HG03095 (cell line): ENCODE measurements around the gene ROBO1.

ENCODE experiments used
- ATAC-seq: cut with Tn5 transposase; IDR thresholded peaks from one replicate; pipeline ENCODE4 v1.9.1; 2021; ENCODE audit warnings: moderate library complexity; ENCODE audit not compliant: unreplicated experiment

The ROBO1 gene

DNA sequence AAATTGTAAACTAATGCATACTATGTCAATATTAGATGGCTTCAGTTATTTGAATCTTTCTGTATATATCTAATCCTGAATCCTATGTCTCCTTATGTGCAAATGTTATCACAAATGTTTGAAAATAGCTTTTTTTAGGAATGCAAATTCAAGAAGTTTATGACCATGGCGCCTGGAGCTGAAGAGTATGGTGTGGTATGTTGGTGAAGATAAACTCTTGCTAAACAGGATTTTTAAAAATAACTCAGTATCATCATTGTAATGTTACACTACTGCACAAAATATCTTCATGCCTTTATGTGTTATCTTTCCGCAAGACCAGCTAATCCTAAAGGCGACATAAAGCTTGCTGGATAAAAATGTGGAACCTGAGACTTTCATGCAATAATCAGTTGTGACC, 382.6 kb downstream of the ROBO1 start:
- ATAC-seq: no peak

DNA sequence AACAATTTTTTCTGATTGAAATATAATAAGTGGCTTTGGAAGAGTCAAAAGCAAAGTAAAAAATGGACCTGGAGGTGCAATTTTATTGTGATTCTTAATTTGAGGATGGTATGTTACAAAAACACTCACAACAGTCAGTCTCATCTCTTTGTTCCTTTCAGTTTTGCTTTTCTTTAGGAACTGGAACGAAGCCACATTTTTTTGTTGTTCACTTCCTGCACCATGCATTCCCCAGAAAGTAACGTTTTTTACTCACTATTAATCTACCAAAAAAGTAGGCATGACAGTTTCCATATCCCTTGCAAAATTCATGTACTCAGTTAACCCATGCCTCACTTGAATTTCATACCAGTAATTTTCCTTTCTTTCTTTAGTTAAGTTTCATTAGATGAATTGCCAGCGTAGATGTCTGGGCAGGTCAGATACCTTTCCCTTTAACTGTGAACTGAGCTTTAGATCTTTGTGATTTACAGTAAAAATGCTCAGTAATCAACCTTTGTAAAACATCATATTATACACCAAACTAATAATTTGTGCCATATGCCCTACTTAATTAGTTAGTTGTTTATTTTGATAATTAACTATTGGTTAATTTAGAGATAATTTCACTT, 384.3 kb downstream of the ROBO1 start:
- no peak for ATAC-seq

DNA sequence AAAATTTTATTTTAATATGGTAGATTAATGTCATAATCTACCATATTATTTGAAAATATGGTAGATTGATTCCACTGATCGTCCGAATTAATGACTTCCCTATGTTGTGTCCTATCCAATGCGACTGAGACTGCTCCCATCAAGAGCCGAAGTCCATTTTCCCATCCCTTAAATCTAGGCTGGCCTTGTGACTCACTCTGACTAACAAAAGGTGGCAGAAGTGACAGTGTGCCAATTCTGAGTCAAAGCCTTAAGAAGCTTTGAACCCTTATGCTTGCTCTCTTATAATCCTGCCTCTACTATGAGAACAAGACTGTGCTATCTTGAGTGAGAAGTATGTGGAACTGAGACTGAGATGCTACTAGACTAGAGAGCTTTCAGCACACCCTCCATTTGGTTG, 387.2 kb downstream of the ROBO1 start:
- no peak for ATAC-seq

DNA sequence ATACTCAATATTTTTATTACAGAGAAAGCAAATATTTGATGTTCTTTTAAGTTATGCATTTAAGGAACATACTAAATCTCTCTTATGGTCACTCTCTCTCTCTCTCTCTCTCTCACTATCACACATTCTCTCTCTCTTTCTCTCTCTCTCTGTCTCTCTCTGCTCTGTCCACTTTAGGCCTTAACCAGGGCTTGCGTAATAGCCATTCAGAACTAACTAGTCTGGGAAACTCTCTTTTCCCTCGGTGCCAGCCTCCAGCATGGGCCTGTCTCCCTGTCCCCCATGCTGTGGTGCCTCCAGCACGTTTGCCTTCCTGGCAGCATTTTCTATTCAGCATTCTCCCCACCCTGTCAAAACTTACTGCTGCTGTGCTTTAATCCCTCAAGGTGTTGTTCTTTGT, 389.7 kb downstream of the ROBO1 start:
- ATAC-seq: no peak

- ATAC-seq: no peak
Measured at GRCh38 chr3:79369306-79369705, 398.5 kb downstream of the ROBO1 start.

GRCh38 chr3:79368403-79368802, 399.4 kb downstream of the ROBO1 start:
- no peak for ATAC-seq

GRCh38 chr3:79367803-79368202, 400.0 kb downstream of the ROBO1 start:
- no peak for ATAC-seq

DNA sequence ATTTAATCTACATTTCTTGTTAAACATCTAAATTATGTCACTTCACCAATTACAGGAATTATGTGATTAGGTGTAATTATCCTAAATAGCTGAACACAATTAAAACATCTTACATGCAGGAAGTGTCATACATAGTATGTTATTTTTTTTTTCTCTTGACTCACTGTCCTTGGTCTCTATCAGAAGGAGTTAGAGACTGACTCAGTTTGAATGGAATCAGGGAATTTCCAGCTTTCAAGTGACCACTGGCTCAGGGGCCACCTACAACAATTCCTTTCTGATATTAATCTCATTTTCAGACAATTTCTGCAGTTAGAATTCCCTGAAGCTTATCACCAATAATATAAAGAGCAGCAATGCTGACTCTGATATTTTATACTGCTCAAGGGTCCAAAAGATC, 400.7 kb downstream of the ROBO1 start:
- no peak for ATAC-seq

GRCh38 chr3:79366414-79366813, 401.4 kb downstream of the ROBO1 start:
- no peak for ATAC-seq

DNA sequence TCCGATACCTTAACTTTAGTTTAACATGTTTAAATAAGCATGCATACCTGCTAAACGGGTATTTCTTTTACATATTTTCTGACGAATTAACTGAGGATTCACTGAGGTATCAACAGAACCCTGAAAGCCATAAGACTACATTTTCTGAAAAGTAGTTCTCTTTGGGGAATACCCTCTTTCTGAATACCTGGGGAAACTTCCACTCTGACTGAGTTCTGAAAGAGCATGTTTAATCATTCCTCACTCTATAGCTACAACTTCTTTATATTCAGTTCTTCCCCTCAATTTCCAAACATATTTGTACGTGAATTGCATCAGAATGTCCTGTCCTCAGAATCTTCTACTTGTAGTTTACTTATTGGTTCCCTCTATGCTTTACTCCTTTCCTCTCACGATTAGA, 403.0 kb downstream of the ROBO1 start:
- no peak for ATAC-seq

DNA sequence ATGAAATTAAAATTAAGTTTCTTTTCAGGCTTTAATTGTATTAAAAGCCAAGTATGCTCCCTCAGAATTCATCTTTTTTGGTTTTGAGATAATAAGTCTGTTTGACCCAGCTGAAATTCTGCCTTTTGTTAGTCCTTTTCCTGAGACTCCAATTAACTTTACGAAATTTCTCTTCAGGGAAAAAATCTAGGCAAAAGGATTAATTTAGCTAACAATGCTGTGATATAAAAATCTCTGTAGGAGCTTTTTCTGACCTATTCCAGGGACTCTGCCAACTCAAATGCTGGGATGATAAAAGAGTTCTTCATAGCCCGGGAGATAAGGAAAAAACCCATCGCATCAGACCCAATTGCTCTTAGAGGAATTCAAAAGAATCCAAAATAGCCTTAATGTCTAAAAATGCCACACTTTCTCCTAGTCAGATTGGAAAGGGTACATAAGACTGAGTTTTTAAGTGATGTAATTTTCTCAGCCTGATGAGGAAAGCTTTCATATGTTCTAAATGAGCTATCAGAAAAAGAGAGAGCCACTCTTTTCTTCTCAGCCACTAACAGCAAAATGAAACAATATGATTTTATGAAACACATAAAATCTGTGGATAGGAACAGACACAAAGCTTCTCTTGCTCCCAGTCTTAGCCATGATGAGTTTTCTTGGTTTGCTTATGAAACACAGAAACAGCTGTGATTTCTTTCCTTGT, 405.1 kb downstream of the ROBO1 start:
- no peak for ATAC-seq

GRCh38 chr3:79361748-79362378, 405.9 kb downstream of the ROBO1 start:
- ATAC-seq: peak; percentile 67

GRCh38 chr3:79358327-79358726, 409.5 kb downstream of the ROBO1 start:
- ATAC-seq: no peak

DNA sequence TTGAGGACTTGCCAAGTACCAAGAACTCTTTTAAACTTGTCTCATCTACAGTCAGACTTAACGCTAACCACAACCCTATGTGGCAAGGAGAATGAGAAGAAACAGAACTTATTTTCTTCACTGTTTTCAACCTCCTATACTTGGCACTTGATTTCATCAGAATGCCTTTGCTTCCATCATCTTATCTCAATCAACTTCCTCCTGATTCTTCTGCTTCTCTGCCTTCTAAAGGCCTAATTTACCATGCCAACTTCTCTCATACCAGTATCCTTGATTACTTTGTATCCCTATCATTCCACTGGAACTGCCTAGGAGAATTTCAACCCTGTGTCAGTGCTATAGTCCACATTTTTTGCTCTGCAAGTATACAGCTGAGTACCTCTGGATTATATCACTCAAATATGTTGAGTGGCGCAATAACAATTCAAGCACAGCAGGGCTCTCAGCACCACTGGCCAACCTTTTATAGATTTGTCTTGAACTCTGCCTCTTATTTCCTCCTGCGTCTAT, 413.6 kb downstream of the ROBO1 start:
- no peak for ATAC-seq

GRCh38 chr3:79351699-79352098, 416.1 kb downstream of the ROBO1 start:
- no peak for ATAC-seq

GRCh38 chr3:79344876-79345871, 422.6 kb downstream of the ROBO1 start:
- ATAC-seq: no peak

DNA sequence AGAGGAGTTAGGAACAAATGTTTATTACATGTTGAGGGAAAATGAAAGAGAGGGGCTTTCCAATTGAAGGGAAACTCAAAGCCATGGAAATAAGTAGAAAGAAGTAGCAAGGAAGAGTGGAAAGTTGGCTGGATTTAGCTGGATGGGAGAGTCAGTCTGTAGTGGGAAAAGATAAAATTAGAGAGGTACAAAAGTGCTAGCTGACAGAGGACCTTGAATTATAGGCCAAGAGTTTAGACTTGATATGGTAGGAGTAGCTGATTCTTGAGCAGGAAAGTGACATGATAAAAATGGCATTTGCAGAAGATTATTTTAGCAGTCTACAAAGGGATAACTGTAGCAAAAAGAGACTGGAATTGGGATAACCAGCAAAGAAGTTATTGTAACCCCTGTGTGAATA, 425.8 kb downstream of the ROBO1 start:
- no peak for ATAC-seq

DNA sequence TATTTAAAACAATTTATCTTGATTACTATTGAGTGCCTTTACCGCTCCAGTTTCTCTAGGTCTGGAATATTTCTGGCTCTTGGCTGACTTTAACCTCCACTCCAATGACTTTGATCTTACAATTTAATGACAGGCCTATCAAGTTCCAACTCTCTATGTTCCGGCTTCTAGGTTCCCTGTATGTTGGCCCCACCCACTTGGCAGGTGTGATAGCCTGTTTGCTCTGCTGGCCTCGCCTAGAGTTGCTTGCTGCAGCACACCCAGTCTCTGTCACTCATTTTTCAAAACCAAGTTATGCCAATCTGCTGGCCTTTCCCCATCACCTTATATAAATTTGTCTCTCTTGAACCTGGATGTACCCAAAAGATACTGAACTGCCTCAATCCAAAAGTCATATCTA, 428.0 kb downstream of the ROBO1 start:
- ATAC-seq: no peak

GRCh38 chr3:79337798-79338197, 430.0 kb downstream of the ROBO1 start:
- ATAC-seq: no peak

- no peak for ATAC-seq
Measured at GRCh38 chr3:79329154-79329553, 438.6 kb downstream of the ROBO1 start.

- no peak for ATAC-seq
Measured at GRCh38 chr3:79326642-79327041, 441.2 kb downstream of the ROBO1 start.
